Brain microvascular endothelial cell (primary cell): ENCODE measurements around the gene TECPR2.

Experiments
- DNase-seq: peaks from one replicate; pipeline ENCODE4 v3.0.0-alpha.2; 2020
- H3K27ac ChIP-seq: fragments of 250-450 bp; sonication (Bioruptor Pico); 2 replicates; pipeline ENCODE4 v1.5.1; 2020; ENCODE audit warnings: mild to moderate bottlenecking, moderate library complexity
- H3K27me3 ChIP-seq: fragments of 250-450 bp; sonication (Bioruptor Pico); replicated peaks from 2 replicates; pipeline ENCODE4 v1.5.1; 2020; ENCODE audit warnings: mild to moderate bottlenecking
- H3K36me3 ChIP-seq: fragments of 250-450 bp; sonication (Bioruptor Pico); replicated peaks from 2 replicates; pipeline ENCODE4 v1.5.1; 2020; ENCODE audit warnings: mild to moderate bottlenecking
- H3K4me3 ChIP-seq: 2 replicates; pipeline ENCODE4 v1.5.1; 2011; ENCODE audit warnings: low read depth, mild to moderate bottlenecking, control low read depth, low read length, moderate library complexity
- CTCF ChIP-seq: IDR thresholded peaks from 2 replicates; pipeline ENCODE4 v1.5.1; 2011; ENCODE audit warnings: low read depth, mild to moderate bottlenecking, moderate library complexity, low read length, control low read depth, inconsistent platforms; ENCODE audit errors: missing control alignments
- in situ Hi-C: cut with HindIII; loops from 2 replicates; pipeline ENCODE4 v1.10.0; 2017; ENCODE audit warnings: low sequenced_read_pairs, low pct_ligation_motif_present

Gene TECPR2

GRCh38 chr14:102418169-102418852, 55.6 kb downstream of the TECPR2 start:
- in situ Hi-C loops, result no loop called here
- H3K27me3 ChIP-seq, result no peaks in the 10 kb centered on the region
- H3K4me3 ChIP-seq, result no peak overlapping the region
- DNase-seq, result no peak
- no peaks in the 10 kb centered on the region for H3K36me3 ChIP-seq
- TF ChIP-seq CTCF, result no peak
- H3K27ac ChIP-seq, result no peak overlapping the region

- in situ Hi-C loops, result no loop called here
- no peaks in the 10 kb centered on the region for H3K36me3 ChIP-seq
- no peak for DNase-seq
- TF ChIP-seq CTCF, result no peak
- H3K27me3 ChIP-seq, result no peaks in the 10 kb centered on the region
- H3K27ac ChIP-seq, result no peak overlapping the region
- H3K4me3 ChIP-seq, result no peak overlapping the region
Observed at GRCh38 chr14:102418853-102419240, 56.1 kb downstream of the TECPR2 start.

GRCh38 chr14:102419276-102419675, 56.5 kb downstream of the TECPR2 start:
- no peak for DNase-seq
- in situ Hi-C loops, result no loop called here
- no peaks in the 10 kb centered on the region for H3K36me3 ChIP-seq
- no peak overlapping the region for H3K4me3 ChIP-seq
- no peak for TF ChIP-seq CTCF
- no peak overlapping the region for H3K27ac ChIP-seq
- no peaks in the 10 kb centered on the region for H3K27me3 ChIP-seq

- no peak for DNase-seq
- Histone ChIP-seq H3K27ac (no peak overlapping the region), H3K27me3 (no peaks in the 10 kb centered on the region), H3K36me3 (no peaks in the 10 kb centered on the region), H3K4me3 (no peak overlapping the region)
- in situ Hi-C loops, result no loop called here
- no peak for TF ChIP-seq CTCF
Observed at GRCh38 chr14:102419716-102420115, 57.0 kb downstream of the TECPR2 start.

- Histone ChIP-seq H3K4me3 (no peak overlapping the region), H3K27ac (no peak overlapping the region), H3K27me3 (no peaks in the 10 kb centered on the region), H3K36me3 (no peaks in the 10 kb centered on the region)
- TF ChIP-seq CTCF, result no peak
- in situ Hi-C loops, result no loop called here
- no peak for DNase-seq
Observed at GRCh38 chr14:102421411-102422057, 58.8 kb downstream of the TECPR2 start.
